WTC11 (cell line): Measurements from ENCODE around the gene ZNF212. TPM values are rescaled to one million over a fixed set of nuclear protein-coding genes. Genes with fewer than 3 reads are reported as not detected.

Source experiments
- ATAC-seq: fragments of 200-7000 bp; cut with Tn5 transposase; 2 replicates; pipeline ENCODE4 v1.10.0; 2021; ENCODE audit warnings: mild to moderate bottlenecking, moderate library complexity
- CTCF ChIA-PET: fragments of 300-600 bp; sonication (Branson Sonifier 250); formaldehyde crosslinking; loops from one replicate; lab custom pipeline; 2021; ENCODE audit warnings: antibody characterized with exemption; lab: Charles Lee
- POLR2A ChIA-PET: fragments of 350-600 bp; sonication (Branson Sonifier 250); formaldehyde crosslinking; loops from one replicate; lab custom pipeline; 2021; ENCODE audit warnings: antibody characterized with exemption; lab: Charles Lee
- DNase-seq: peaks from one replicate; pipeline ENCODE4 v3.0.0; 2021; ENCODE audit warnings: low spot score
- H3K27ac Mint-ChIP-seq: 2 replicates; pipeline ENCODE4 v1.8.0; 2021; ENCODE audit warnings: mixed read lengths
- H3K27me3 Mint-ChIP-seq: 2 replicates; pipeline ENCODE4 v1.8.0; 2021; ENCODE audit warnings: low read depth, mild to moderate bottlenecking, moderate library complexity, mixed read lengths
- H3K36me3 Mint-ChIP-seq: 2 replicates; pipeline ENCODE4 v1.8.0; 2021; ENCODE audit warnings: mixed read lengths
- H3K4me1 Mint-ChIP-seq: 2 replicates; pipeline ENCODE4 v1.8.0; 2022; ENCODE audit warnings: mixed read lengths
- H3K4me3 Mint-ChIP-seq: 2 replicates; pipeline ENCODE4 v1.8.0; 2021; ENCODE audit warnings: mild to moderate bottlenecking, moderate library complexity, mixed read lengths
- H3K9me3 Mint-ChIP-seq: 2 replicates; pipeline ENCODE4 v1.8.0; 2021; ENCODE audit warnings: mixed read lengths
- ATF2 ChIP-seq: sonication (generic); formaldehyde crosslinking; IDR thresholded peaks from 2 replicates; pipeline ENCODE4 v1.8.1; 2022; ENCODE audit warnings: low read depth, missing genetic modification reagents, borderline replicate concordance
- ATF3 ChIP-seq: sonication (generic); formaldehyde crosslinking; conservative IDR thresholded peaks from 2 replicates; pipeline ENCODE4 v1.8.1; 2022; ENCODE audit warnings: mild to moderate bottlenecking, missing genetic modification reagents
- ATF6 ChIP-seq: sonication (generic); formaldehyde crosslinking; IDR thresholded peaks from 2 replicates; pipeline ENCODE4 v1.8.1; 2023; ENCODE audit warnings: mild to moderate bottlenecking, missing genetic modification reagents
- CREM ChIP-seq: sonication (generic); formaldehyde crosslinking; IDR thresholded peaks from 2 replicates; pipeline ENCODE4 v1.8.1; 2022; ENCODE audit warnings: mild to moderate bottlenecking, missing genetic modification reagents, moderate library complexity
- E2F5 ChIP-seq: sonication (generic); formaldehyde crosslinking; IDR thresholded peaks from 2 replicates; pipeline ENCODE4 v1.8.1; 2022; ENCODE audit warnings: mild to moderate bottlenecking, moderate library complexity, missing genetic modification reagents
- ELF4 ChIP-seq: sonication (generic); formaldehyde crosslinking; IDR thresholded peaks from 2 replicates; pipeline ENCODE4 v1.8.1; 2022; ENCODE audit warnings: low read depth, mild to moderate bottlenecking, moderate library complexity, missing genetic modification reagents
- EMX1 ChIP-seq: fragments of 250-450 bp; sonication (Bioruptor Pico); IDR thresholded peaks from 2 replicates; pipeline ENCODE4 v1.8.0; 2021; ENCODE audit warnings: mild to moderate bottlenecking
- ESRRA ChIP-seq: sonication (generic); formaldehyde crosslinking; IDR thresholded peaks from 2 replicates; pipeline ENCODE4 v1.8.1; 2022; ENCODE audit warnings: mild to moderate bottlenecking, missing genetic modification reagents, borderline replicate concordance
- ETV6 ChIP-seq: sonication (generic); formaldehyde crosslinking; IDR thresholded peaks from 2 replicates; pipeline ENCODE4 v1.8.1; 2022; ENCODE audit warnings: mild to moderate bottlenecking, missing genetic modification reagents
- HMGXB4 ChIP-seq: sonication (generic); formaldehyde crosslinking; IDR thresholded peaks from 2 replicates; pipeline ENCODE4 v1.8.1; 2023; ENCODE audit warnings: mild to moderate bottlenecking, moderate library complexity, missing genetic modification reagents
- JUN ChIP-seq: sonication (generic); formaldehyde crosslinking; IDR thresholded peaks from 2 replicates; pipeline ENCODE4 v1.8.0; 2023; ENCODE audit warnings: mild to moderate bottlenecking, missing genetic modification reagents
- NFYB ChIP-seq: sonication (generic); formaldehyde crosslinking; conservative IDR thresholded peaks from 2 replicates; pipeline ENCODE4 v1.8.0; 2022; ENCODE audit warnings: low read depth, missing genetic modification reagents
- NR1H2 ChIP-seq: sonication (generic); formaldehyde crosslinking; IDR thresholded peaks from 2 replicates; pipeline ENCODE4 v1.9.0; 2021; ENCODE audit warnings: mild to moderate bottlenecking, moderate library complexity, missing genetic modification reagents
- SOX15 ChIP-seq: fragments of 250-450 bp; sonication (Bioruptor Pico); IDR thresholded peaks from 2 replicates; pipeline ENCODE4 v1.9.0; 2021; ENCODE audit warnings: mild to moderate bottlenecking
- SP1 ChIP-seq: sonication (generic); formaldehyde crosslinking; conservative IDR thresholded peaks from 2 replicates; pipeline ENCODE4 v1.8.1; 2022; ENCODE audit warnings: missing genetic modification reagents
- STAT6 ChIP-seq: sonication (generic); formaldehyde crosslinking; conservative IDR thresholded peaks from 2 replicates; pipeline ENCODE4 v1.8.1; 2023; ENCODE audit warnings: mild to moderate bottlenecking, low read depth, missing genetic modification reagents, moderate library complexity
- USF1 ChIP-seq: sonication (generic); formaldehyde crosslinking; IDR thresholded peaks from 2 replicates; pipeline ENCODE4 v1.8.0; 2022; ENCODE audit warnings: mild to moderate bottlenecking, missing genetic modification reagents
- ZNF138 ChIP-seq: sonication (generic); formaldehyde crosslinking; conservative IDR thresholded peaks from 2 replicates; pipeline ENCODE4 v1.8.1; 2022; ENCODE audit warnings: mild to moderate bottlenecking, moderate library complexity, missing genetic modification reagents
- ZNF396 ChIP-seq: fragments of 250-450 bp; sonication (Bioruptor Pico); IDR thresholded peaks from 2 replicates; pipeline ENCODE4 v1.8.0; 2021; ENCODE audit warnings: mild to moderate bottlenecking, moderate library complexity, borderline replicate concordance
- ZNF423 ChIP-seq: fragments of 250-450 bp; sonication (Bioruptor Pico); IDR thresholded peaks from 2 replicates; pipeline ENCODE4 v2.1.2; 2022; ENCODE audit warnings: mild to moderate bottlenecking, moderate library complexity
- ZNF512 ChIP-seq: sonication (generic); formaldehyde crosslinking; IDR thresholded peaks from 2 replicates; pipeline ENCODE4 v1.8.1; 2022; ENCODE audit warnings: missing genetic modification reagents, borderline replicate concordance
- total RNA-seq: library from RNA; stranded (reverse); gene quantifications from 3 replicates; pipeline ENCODE4 v1.2.3, GENCODE V29; 2021

The ZNF212 gene
- total RNA-seq, 1 experiment from 2014 or later = 23.0 TPM

- Mint-ChIP-seq H3K4me3 (peak overlapping the region; percentile 98), H3K9me3 (no peaks in the 10 kb centered on the region), H3K27ac (peak overlapping the region; percentile 70; the same call in 1 of the 2 replicates), H3K27me3 (peaks cover 27% of the 10 kb centered on the region), H3K4me1 (peaks cover 17% of the 10 kb centered on the region), H3K36me3 (peaks cover 7% of the 10 kb centered on the region)
- DNase-seq (no peak), ATAC-seq (no peak)
- POLR2A ChIA-PET = interaction anchor here (1.0 to 2.0 kb wide), 7 partner anchors 11 to 115 kb away, joined by 3 to 7 read pairs (median 3); partner anchors contain the start of genes ZNF282 and ZNF783
- TF ChIP-seq ZNF138 (CRISPR knock-in tag) (no peak), HMGXB4 (CRISPR knock-in tag) (no peak), NR1H2 (CRISPR knock-in tag) (no peak), ZNF396 (CRISPR knock-in tag) (no peak), ELF4 (CRISPR knock-in tag) (no peak), ATF6 (CRISPR knock-in tag) (no peak), JUN (CRISPR knock-in tag) (no peak), ATF2 (CRISPR knock-in tag) (no peak), ZNF512 (CRISPR knock-in tag) (no peak)
- CTCF ChIA-PET = interaction anchor here (0.6 to 3.5 kb wide), 19 partner anchors 8 to 420 kb away, joined by 3 to 44 read pairs (median 3); partner anchors contain the start of genes ZNF398 and ZNF783
These were observed 44.9 kb downstream of the ZNF212 start for GRCh38 chr7:149284343-149284742.

- peak; percentile 96 for ATAC-seq
- Mint-ChIP-seq H3K27me3 (peaks cover 27% of the 10 kb centered on the region), H3K4me3 (peak overlapping the region; percentile 98), H3K36me3 (peaks cover 5% of the 10 kb centered on the region; the same call in 1 of the 2 replicates), H3K4me1 (peaks cover 17% of the 10 kb centered on the region), H3K9me3 (no peaks in the 10 kb centered on the region), H3K27ac (peak overlapping the region; percentile 70; the same call in 1 of the 2 replicates)
- CTCF ChIA-PET = interaction anchor here (0.6 to 3.5 kb wide), 28 partner anchors 8 to 419 kb away, joined by 3 to 44 read pairs (median 3); partner anchors contain the start of genes ZNF212, ZNF282, ZNF398 and ZNF777
- DNase-seq = peak; percentile 99
- POLR2A ChIA-PET = interaction anchor here (1.0 to 2.0 kb wide), 8 partner anchors 9 to 114 kb away, joined by 3 to 7 read pairs (median 3); partner anchors contain the start of genes ZNF282 and ZNF783
- TF ChIP-seq CREM (peak; percentile 72; the same call in 1 of the 2 replicates), ATF3 (CRISPR knock-in tag) (no peak), ETV6 (CRISPR knock-in tag) (peak; percentile 28), SP1 (CRISPR knock-in tag) (peak; percentile 92), SOX15 (no peak), STAT6 (CRISPR knock-in tag) (0 out of 2 replicates have a peak, but pooled peaks have one; percentile 43), EMX1 (CRISPR knock-in tag) (no peak), USF1 (peak; percentile 51; the same call in 1 of the 2 replicates), ESRRA (CRISPR knock-in tag) (peak; percentile 61; the same call in 1 of the 2 replicates), E2F5 (CRISPR knock-in tag) (peak; percentile 65; the same call in 1 of the 2 replicates), ZNF423 (CRISPR knock-in tag) (peak; percentile 57), NFYB (CRISPR knock-in tag) (peak; percentile 49)
These were observed 45.6 kb downstream of the ZNF212 start for GRCh38 chr7:149284850-149285585.
